NOMO-1 (cell line): ENCODE results near the gene TXNDC9.
"Not testable (repeated sequence)": the region's sequence is repeated elsewhere in the genome, so short reads cannot be mapped to it uniquely, and the experiment has no call there.

ENCODE experiments used
- DNase-seq, 2 experiments: peaks; one replicate each; lab custom pipeline; 2025; ENCODE audit not compliant: unreplicated experiment in 2 of 2; lab: John Stamatoyannopoulos, UW

The TXNDC9 gene

DNA sequence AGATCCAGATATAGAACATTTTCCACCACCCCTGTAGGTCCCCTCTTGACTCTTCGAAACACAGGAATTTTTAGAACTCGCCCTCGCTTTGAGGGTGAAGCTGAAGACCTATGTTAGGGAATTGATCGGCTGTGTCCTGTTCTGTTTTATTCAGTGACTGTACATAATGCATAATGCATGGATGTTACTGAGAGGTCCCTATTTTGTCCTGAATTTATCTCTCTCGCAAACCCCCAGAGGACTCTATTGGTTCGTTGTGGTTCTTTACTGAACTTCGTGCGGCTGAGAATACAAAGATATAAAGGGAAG lies 625 bp upstream of the TXNDC9 start:
- DNase-seq, result no peak

DNA sequence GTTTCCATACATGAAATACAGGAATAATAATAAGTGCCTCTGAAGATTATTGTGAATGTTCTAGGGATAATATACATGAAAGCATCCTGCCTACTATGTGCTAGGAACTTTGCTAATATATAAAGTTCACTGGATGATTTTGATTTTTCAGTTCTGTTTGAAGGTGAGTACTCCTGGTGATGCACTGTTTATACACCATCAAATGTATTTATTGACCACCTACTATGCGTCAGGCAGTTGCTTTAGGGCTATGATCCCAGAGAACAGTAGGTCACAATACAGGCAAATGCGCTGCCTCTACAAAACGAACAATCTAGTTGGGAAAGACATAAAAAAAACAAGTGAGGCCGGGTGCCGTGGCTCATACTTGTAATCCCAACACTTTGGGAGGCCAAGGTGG lies 10.7 kb downstream of the TXNDC9 start:
- no peak for DNase-seq

GRCh38 chr2:99317873-99318200 lies 18.3 kb downstream of the TXNDC9 start:
- DNase-seq, result not testable (repeated sequence)

DNA sequence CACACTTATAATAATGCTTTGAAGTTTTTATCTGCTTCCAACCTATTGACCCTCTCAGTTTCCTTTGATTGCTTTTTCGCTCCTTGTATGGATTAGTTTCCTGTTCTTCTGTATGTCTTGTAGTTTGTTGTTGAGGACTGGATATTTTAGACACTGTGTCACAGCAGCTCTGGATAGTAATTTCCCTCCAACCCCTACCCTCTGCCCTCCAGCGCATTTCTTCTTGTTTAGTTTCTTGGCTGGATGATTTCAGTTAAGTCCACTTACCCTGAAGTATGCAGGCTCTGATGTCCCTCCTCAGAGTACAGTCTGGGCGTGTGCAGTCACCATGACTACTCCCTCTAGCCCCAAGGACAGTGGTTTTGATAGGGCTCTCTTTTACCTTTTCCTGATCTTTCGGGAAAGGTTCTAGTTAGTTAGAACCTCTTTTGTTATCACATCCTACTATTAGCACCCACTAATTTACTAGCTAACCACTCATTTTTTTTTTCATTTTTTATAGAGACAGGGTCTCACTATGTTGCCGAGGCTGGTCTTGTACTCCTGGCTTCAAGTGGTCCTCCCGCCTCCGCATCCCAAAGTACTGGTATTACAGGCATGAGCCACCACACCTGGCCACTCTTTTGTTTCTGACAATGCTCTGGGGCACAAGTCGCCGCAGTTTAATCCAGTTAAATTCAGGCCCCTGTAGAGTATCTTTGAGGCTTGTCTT lies 18.8 kb downstream of the TXNDC9 start:
- DNase-seq, result no peak

- DNase-seq, result not testable (repeated sequence)
These were observed 35.0 kb downstream of the TXNDC9 start, which contains the start of gene LYG1 for GRCh38 chr2:99301097-99301496. LYG1 (minus strand) TSS chr2:99301197; CDS start chr2:99295670, 5,527 bp downstream.

DNA sequence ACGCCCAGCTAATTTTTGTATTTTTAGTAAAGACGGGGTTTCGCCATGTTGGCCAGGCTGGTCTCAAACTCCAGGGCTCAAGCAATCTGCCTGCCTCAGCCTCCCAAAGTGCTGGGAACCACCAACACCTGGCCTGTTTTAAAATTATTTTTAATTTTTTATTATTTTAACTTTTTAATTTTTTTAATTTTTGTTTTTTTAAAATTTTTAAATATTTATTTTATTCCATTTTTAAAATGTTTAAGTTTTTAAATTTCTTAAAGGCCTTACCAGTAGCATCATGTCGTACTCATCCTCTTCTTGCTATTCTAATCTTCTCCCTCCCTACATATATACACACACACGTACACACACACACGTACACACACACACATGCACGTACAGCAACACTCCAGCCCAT lies 36.6 kb downstream of the TXNDC9 start:
- no peak for DNase-seq

DNA sequence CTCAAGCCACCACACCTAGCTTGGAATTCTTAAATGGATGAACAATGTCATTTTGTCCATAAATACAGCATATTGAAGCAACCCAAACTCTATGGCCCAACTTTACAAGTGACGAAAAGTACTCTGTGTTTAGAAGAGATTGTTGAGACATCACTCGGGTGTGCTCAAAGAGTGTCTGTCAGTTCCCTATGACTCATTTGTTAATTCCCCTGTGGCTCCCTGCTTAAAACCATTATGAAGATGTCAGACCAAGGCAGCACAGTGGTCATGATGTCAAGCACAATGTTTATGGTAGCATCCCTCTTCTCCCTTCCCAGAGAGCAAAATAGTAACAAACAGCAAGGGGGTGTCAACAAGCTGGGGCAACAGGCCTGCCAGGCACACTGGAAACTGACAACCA lies 38.1 kb downstream of the TXNDC9 start:
- no peak for DNase-seq

- DNase-seq, result no peak
These were observed 50.6 kb downstream of the TXNDC9 start for GRCh38 chr2:99285526-99285925.

- no peak for DNase-seq
These were observed 56.0 kb downstream of the TXNDC9 start for GRCh38 chr2:99279969-99280695.

DNA sequence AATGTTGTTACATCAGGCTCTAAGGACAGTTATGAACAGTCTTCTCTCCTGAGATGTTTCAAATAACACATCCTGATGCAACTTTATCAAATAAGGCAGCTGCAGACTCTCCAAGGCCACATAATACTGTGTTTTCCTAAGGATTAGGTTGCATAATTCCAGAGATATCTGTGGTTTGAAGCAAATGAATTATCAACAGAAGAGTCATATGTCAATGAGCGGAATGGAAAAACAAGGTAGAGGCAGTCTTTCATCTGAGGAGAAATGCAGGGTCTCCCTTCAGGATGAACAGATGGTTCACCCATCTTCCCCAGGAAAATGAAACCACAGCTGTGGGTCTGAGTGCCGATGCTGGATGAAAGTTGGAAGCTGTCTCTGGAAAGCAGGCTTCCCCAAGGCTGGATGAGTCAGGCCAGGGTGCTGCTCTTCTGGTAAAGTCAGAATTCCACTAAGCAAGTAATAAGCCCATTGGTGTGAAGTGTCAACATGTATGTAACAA lies 57.3 kb downstream of the TXNDC9 start:
- DNase-seq, result no peak

- DNase-seq, result not testable (repeated sequence)
These were observed 57.9 kb downstream of the TXNDC9 start for GRCh38 chr2:99278195-99278765.

DNA sequence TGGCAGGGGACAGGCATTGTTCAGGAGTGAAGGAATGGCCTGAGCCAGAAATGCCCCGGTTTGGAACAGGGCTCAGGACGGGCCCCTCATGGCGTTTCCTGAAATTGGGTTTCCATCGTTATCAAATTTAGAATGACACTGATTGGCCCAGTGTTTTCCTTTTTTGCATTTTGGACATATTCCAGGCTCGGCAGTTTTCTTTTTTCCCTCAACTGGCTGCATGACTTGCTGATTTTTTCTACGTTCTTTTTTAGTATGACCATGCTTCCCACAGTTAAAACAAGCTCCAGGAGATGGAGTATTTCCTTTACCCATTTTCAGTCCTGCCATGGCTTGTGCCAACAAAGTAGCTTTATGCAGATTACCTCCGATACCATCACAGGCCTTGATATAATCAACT lies 60.3 kb downstream of the TXNDC9 start:
- DNase-seq, result no peak
